Loucy (cell line): ENCODE data around the gene IFITM1.

Experiments
- EZH2phosphoT487 ChIP-seq: fragments of 200-600 bp; IDR thresholded peaks from 2 replicates; pipeline ENCODE4 v1.6.1; 2018; ENCODE audit warnings: antibody characterized with exemption, mild to moderate bottlenecking, moderate library complexity, borderline replicate concordance
- TF ChIP-seq, protein P1 (sequence below): fragments of 200-600 bp; sonication (generic); conservative IDR thresholded peaks from 2 replicates; pipeline ENCODE4 v1.5.1; 2014; ENCODE audit warnings: mild to moderate bottlenecking, antibody characterized with exemption, low read length

DNA sequence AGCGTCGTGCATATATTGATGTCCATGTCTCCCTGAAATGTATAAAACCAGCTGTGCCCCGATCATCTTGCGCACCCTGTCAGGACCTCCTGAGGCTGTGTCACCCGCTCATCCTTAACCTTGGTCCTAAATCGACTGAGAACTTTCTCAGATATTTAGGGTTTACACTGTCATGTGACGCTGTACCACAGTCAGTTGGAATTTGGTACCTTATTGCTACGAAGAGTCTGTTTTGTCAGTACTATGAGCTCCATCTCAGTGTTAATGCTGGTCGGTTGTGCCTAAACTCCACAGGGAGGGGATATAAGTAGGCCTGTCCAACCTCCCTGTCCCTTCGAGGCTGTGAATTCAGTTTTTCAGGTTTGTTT is 8.0 kb upstream of the IFITM1 start:
- TF ChIP-seq, protein P1, sequence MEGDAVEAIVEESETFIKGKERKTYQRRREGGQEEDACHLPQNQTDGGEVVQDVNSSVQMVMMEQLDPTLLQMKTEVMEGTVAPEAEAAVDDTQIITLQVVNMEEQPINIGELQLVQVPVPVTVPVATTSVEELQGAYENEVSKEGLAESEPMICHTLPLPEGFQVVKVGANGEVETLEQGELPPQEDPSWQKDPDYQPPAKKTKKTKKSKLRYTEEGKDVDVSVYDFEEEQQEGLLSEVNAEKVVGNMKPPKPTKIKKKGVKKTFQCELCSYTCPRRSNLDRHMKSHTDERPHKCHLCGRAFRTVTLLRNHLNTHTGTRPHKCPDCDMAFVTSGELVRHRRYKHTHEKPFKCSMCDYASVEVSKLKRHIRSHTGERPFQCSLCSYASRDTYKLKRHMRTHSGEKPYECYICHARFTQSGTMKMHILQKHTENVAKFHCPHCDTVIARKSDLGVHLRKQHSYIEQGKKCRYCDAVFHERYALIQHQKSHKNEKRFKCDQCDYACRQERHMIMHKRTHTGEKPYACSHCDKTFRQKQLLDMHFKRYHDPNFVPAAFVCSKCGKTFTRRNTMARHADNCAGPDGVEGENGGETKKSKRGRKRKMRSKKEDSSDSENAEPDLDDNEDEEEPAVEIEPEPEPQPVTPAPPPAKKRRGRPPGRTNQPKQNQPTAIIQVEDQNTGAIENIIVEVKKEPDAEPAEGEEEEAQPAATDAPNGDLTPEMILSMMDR = no peak
- no peak for TF ChIP-seq EZH2phosphoT487
